Effector CD8-positive, alpha-beta T cell (primary cell): ENCODE results near the gene WWOX.

ENCODE experiments used
- DNase-seq: peaks from one replicate; lab custom pipeline; 2025; lab: John Stamatoyannopoulos, UW

Gene WWOX

DNA sequence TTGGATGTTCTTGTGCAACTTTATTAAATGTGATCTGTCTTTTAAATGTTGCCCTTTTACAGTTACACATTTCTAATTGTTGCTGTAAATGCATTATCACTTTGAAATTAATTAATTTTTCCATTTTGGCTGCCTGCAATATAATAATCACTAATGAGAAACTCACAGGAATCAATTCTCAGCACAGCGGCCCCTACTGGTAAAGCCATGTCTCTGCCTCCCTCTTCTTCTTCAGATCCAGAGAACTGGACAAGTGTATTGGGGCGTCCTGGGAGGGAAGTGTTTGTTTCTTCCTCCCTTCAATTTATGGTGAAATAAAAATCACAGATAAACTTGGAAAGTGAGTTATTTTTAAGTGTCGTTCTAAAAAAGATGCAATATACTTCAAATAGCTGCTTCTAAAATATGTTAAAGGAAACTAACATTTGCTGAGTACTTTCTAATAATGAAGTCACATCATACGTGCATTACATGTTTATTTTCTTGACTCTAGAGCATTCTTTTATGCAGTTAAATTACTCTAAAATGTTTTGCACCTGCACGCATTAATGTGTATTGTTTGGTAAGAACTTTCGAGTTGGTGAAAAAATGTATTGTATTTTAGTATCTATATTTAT, 338.0 kb downstream of the WWOX start:
- DNase-seq = no peak

DNA sequence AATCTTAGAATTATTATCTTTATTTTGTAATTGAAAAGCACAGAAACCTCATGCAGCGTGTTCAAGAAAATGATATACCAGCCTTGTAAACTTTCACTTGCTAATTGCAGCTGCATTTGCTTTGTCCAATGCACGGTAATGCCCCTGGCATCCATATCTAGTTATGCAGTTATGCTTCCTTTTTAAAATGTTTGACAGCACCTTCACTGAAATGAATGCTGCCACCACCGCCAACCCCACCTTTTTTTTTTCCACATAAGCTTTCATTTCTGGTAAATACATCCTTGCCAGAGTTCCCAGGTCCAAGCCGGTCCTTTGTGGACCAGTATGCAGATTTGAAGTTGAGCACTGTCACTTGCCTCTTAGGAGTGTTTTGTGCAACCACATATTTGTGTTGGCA, 338.8 kb downstream of the WWOX start:
- no peak for DNase-seq

DNA sequence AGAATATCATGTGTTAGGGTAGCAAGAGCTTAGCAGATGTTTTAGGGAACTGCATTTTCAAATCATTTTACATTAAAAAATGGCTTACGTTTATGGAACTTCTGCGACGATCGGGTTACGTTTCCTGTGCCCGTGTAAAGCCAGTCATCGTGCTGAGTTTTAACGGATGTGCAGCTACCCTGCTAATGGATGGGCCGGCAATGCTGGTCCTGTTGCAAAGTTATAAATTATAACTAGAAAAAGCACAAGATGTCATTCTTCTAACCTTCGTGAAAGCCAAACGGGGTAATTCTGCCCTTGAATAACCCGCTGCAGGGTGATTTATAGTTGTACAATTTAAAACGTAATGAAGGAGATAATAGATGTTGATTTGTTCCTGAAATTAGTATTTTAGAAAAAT, 339.2 kb downstream of the WWOX start:
- no peak for DNase-seq

DNA sequence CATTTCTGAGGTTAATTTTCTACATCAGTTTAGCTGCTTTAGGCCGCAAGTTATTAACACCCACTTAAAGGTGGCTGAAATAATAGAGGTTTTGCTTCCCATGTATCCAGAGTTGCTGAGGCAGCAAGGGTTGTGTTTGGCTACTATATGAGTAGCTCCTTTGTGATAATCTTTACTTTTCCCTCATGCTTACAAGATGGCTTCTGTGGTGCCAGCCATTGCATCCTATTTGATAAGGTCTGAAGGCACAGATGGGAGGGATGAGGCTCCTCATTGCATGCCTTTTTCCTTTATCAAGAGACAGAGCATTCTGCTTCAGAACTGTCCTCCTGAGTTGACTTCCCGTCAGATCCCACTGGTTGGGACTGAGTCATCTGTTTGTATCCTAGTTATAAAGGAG, 340.2 kb downstream of the WWOX start:
- no peak for DNase-seq

DNA sequence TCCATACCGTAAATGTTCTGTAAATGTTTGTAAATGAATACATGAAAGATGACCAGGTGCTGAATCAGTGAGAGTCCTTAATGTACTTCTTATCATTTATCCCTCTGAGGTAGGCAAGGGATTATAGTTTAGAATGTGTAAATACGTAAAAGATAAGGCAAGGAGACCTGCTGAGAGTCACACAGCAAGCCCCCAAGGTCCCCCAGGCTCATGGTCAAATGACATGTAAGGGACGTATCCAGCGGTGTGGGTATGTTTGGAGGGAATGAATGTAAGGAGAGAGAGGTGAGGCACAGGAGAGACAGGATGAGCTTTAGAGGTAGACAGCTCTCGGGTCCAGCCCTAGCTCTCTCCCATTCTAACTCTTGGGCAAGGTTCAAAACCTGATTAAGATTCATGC, 341.8 kb downstream of the WWOX start:
- DNase-seq = no peak

DNA sequence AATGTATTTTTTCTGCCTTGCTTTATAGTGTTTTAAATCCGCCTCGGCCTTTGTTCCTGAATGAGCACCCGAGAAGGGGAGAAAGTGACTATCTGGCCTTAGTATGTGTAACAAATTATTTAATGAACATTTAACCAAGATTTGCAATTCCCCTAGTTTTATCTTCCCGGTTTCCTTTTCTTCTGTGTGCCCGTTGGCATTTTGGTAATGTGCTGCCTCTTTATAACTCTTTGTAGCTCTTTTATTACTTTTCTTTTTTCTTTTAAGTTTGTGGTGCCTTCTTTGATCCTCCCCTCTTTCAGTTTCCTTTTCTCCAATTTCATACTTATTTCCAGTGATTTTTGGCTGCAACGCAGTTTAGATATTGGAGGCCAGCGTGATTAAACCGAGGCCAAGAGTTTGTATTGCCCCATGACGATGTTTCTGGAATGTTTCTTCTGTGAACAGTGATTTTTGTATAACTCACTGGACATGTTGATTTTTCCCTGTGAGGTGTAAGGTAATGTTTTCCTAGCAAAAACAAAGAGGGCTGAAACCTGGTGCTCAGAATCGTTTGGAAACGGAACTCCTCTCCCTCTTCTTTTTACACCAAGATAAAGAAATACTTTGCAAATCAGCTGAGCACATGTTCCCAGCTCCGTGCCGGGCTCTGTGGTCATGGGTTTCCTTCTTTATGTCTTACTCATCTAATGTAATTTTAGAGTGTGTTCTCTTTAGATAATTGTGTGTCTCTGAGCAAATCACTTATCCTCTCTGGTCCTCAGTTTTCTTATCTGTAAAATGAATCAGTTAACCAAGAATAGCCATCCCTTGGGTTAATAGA, 344.3 kb downstream of the WWOX start:
- no peak for DNase-seq

DNA sequence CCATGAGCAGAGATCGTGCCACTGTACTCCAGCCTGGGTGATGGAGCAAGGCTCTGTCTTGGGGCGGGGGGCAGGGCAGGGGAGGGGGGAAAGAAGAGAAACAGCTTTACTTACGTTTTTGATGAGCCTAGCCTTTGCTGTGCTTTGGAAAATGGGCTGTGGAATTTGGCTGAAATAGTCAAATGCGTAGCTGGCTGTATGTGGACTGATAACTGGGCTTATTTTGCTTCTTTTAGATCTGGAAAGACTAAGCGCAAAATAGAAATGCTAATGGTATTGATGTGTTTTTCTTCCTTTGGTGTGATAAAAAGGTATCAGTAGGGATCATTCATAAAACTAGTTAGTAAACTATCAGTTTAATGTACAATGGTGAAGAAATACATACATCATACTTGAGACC, 346.4 kb downstream of the WWOX start:
- DNase-seq = no peak

DNA sequence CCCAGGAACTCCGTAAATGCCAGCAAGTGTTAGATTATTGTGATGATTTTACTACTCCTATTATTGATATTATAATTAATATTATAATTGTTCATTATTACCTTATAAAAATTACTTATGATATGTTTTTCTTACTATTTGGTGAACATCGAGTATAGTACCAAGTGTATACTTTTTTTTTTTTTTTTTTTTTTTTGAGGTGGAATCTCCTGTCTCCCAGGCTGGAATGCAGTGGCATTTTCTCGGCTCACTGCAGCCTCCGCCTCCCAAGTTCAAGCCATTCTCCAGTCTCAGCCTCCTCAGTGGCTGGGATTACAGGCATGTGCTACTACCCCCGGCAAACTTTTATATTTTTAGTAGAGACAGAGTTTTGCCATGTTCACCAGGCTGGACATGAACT, 347.0 kb downstream of the WWOX start:
- no peak for DNase-seq

DNA sequence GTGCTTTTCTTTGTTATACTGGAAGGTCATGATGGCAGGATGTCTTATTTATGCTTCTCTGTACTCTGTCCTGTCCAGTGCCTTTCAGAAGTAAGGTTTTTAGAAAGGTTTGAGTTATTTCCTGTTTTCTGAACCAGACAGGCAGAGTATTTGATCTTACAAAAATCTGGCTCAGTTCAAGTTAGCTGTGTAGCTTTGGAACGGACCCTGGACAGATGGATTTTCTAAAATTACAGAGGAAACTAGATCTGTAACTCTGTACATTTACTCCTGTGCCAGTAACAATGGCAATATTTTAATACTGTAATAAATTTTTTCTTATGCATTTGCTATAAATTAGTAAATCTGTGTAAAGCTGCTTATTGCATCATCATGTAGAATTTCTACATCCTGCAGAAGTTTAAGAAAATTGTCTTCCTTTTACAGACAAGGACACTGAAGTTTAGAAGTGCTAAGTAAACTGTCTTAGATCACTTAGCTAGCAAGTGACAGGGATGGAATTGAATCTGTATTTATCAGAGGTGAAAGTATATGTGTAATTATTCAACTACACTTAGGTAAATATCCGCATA, 347.6 kb downstream of the WWOX start:
- DNase-seq = no peak

DNA sequence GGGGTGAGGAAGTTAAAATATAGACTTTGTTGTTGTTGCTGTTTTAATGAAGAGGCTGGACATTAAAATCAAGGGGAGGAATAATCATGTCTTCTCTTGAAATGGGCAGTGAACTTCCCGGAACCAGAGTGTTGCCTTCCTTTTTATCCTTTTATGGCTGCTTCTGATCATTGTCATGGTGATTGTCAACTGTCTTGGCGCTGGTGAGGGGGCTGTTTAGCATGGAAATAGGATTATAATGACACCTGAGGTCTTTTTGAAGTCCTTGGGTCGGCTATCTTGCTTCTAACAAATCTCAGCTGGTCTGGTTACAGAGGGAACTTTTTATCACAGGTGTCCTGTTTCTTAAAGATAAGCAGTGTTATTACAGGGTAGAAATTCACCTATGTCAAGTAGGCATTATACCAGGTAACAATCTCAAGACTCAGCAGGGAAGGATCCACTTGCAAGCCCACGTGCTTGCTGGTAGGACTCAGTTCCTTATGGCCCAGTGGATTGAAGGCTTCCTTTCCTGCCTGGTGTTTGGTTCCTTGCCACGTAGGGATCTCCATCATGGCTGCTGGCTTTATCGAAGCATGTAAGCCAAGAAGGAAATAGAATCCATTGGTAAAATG, 349.3 kb downstream of the WWOX start:
- DNase-seq = no peak

DNA sequence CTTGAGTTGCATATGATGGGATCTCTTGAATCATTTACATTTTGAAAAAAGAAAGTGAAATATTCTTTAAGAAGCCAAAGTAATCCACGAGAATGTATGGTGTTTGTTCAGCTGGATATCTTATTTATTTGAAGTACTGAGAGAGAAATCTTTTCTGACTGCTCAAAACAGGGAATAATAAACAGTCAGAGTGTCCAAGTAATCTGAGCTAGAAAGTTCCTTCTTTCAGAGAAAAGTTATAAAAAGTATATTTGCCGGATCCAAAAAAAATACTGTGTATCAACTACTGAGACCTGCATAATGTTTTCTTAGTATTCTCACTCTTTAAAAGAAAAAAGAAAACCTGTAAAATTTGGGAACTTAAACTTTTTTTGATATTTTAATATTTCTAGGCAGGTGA, 350.8 kb downstream of the WWOX start:
- no peak for DNase-seq

DNA sequence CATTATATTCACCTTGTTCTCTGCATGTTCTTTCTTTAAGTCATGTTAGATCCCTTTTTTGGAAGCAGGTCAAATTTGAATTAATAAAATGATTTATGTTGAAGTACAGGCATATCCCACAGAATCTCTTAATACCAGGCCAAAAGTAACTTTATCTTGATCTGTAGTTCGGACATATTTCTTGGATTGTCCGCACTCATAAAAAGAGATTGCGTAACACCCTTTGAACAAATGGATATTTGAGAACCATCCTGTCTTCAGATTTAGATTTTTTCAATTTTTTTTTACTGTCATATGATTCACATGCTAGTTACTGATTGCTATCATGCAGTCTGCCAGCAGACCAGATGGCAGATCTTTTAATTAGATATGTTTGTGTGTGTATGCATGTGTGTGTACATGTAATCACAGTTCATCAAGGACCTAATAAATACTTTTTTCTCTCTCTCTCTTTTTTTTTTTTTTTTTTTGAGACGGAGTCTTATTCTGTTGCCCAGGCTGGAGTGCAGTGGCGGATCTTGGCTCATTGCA, 352.6 kb downstream of the WWOX start:
- DNase-seq = no peak

DNA sequence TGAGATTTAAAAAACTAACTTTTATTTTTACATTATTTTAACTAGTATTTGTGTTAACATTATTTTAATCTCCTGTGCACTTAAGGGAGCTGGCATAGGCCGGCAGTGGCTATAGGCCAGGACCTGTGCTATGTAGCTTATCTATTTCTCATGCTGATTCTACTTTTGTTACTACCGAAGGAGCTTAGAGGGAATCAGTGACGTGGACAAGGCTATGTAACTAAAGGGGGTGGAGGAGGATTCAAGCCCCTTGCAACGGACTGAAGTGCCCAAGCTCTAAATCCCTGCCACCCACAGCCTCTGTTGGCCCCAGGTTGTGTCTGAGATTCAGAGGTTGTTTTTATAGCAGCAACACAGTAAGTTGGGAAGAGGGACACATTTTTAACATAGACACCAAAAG, 356.4 kb downstream of the WWOX start:
- no peak for DNase-seq

DNA sequence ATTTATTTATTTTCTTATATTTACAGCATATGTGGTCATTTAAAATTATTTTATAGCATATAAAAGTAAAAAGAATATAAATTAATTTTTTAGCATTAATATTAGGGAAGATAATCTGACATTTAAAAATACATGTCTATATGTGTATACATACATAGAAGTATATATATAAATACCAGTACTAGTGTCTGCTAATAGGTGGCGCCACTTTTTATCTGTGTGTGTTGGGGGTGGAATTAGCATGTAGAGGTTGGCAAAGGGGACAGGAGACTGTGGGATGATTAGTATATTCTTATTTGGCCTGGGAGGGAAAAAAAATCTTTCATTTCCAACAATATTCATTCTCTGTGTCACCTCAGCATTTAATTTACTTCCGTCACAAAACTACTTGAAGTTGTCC, 359.1 kb downstream of the WWOX start:
- DNase-seq = no peak

DNA sequence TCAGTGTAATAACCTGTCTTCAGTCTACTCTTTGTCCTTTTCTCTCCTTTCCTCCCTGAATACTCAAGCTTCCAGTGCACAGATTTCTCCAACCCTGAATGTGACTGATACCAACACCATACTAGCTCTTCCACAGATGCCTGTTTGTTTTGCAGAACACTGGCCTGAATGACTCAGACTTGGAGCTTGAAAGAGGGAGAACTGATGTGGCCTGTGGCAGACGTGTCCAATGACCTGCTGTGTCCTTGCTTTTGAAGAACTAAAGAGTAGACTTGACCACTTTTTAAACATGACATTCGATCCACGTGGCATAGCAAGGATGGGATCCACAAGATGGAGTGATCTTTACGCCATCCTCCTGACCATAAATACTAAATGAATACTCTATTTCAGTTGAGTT, 361.0 kb downstream of the WWOX start:
- no peak for DNase-seq

DNA sequence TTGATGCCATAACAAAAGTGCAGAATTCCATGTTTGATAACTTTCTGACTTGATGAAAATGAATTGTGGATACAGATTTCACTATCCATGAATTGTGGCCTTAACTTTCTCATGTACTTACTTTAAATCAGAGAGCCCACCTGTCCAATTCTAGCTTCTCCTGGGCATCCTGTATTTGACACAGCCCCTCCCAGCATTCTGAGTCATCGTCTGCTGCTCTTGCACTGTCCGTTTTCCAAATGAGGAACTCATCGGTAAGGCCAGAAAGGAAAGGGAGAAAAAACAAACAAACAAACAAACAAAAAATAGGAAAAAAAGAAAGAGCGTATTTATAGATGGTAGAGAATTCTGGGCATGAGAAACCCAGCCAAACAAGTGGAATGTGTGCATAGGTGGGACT, 361.6 kb downstream of the WWOX start:
- no peak for DNase-seq

DNA sequence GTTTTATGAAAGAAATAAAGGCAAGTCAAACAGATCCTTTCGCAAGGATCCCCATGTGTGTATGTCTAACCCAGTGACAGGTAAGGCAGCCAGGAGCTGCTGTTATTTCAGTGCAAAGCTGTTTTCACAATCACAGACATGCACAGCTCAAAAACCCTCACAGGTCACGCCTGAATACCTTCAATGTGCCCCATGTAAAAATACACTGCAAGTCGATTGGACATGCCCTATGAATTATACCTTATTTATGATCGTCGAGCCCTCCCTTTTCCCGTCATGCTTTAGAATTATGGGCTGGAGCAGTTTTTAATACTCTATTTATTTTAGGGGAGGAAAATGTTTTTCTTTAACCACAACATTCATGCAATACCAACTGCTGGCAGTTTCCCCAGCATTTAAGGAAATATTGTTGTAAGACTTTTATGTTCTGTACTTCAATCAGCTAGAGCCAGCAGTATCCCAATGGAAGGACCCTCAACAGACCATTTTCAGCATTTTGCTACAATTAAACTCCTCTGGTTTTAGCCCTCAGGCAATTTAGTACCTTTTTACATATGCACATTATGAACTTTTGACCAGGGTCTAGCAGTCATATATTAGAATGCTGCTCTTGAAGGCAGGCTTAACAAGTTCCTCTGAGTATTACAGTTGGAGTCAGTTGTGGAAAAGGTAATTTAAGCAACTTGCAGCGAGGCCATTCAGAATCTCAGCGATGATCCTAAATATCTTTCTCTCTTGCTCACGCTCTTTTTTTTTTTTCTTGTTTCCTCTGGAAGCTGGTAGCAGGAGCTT, 362.2 kb downstream of the WWOX start:
- DNase-seq = no peak

DNA sequence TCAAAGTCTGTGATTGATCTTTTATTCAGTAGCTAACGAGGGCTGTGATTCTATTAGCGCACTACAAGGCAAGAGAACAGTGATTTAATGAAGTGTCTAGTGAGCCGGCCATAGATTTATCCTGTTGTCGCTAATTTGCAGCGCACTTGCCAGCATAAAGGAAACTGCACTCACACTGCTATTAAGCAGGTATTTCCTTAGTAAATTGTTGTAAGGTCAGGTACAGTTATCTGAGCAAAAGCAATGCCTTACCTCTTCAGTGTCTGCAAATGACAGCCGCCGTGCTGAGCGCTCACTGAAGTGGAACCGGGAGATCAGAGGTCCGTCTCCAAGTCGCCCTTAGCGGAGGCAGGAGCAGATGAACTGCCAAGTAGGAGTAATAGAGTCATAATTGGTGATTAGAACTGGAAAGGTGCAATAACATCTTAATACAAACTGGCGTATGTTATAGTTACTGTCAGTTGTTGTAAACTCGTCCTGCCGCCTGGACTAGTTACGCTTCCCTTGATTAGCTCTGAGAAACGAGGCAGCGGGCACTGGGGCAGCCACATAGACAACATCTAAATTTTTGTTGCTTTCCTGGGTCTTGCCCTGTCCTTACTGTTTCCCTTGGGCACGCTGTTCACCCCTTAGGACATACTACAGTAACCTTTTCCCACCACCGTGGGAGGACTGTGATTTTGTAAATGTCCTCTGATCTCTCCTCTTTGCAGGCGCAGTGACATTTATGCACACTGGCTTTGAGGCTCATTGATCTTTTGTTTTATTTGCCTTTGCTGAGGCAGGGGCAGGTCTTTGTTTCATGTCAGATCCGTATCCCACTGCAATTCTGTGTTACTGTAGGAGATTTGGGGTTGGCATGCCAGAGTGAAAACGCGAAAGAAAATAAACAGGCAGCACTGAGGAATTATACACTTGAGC, 363.1 kb downstream of the WWOX start:
- no peak for DNase-seq

DNA sequence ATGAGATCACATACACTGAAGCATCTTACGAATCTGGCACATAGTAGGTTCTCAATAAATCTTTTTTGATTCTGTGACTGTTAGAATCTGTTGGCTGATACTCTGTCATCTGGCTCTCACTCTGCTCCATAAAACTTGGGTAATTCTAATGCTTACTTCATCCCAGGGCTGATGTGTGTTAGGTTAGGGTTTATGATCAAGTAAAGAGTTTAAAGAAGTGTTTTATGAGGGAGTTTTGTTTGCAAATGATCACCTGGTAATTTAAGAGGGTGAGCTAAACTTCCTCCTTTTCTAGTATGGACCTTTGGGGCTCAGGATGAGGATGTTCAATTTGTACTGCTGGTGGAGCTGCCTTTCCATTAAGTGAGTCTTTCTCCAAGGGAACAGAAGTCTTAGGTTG, 364.1 kb downstream of the WWOX start:
- no peak for DNase-seq

DNA sequence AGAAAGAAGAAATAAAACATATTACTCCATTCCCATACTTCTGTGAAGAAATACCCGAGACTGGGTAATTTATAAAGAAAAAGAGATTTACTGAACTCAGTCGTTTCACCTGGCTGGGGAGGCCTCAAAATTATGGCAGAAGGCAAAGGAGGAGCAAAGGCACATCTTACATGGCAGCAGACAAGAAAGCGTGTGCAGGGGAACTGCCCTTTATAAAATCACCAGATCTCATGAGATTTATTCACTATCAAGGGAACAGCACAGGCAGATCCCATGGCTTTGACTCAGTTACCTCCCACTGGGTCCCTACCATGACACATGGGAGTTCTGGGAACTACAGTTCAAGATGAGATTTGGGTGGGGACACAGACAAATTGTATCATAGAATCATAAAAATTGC, 365.4 kb downstream of the WWOX start:
- DNase-seq = no peak

DNA sequence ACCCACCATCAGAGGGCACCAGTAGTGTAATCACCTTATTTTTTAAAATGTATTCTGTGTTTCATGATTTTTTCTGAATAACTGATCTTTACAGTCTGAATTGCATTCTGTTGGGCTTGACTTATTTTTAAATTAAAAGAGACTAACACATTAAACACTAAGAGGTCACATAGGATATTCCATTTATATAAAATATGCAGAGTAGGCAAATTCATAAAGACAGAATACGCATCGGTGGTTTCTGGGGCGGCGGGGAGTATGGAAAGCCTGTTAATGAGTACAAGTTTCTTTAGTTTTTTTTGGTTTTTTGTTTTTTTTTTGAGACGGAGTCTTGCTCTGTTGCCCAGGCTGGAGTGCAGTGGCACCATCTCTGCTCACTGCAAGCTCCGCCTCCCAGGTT, 366.3 kb downstream of the WWOX start:
- DNase-seq = no peak
